DMS53 (cell line): Measurements from ENCODE around the gene APOBEC3B.
"Not testable (repeated sequence)": the region's sequence is repeated elsewhere in the genome, so short reads cannot be mapped to it uniquely, and the experiment has no call there.

Experiments used
- DNase-seq: peaks from one replicate; lab custom pipeline; 2025; lab: John Stamatoyannopoulos, UW

The APOBEC3B gene

DNA sequence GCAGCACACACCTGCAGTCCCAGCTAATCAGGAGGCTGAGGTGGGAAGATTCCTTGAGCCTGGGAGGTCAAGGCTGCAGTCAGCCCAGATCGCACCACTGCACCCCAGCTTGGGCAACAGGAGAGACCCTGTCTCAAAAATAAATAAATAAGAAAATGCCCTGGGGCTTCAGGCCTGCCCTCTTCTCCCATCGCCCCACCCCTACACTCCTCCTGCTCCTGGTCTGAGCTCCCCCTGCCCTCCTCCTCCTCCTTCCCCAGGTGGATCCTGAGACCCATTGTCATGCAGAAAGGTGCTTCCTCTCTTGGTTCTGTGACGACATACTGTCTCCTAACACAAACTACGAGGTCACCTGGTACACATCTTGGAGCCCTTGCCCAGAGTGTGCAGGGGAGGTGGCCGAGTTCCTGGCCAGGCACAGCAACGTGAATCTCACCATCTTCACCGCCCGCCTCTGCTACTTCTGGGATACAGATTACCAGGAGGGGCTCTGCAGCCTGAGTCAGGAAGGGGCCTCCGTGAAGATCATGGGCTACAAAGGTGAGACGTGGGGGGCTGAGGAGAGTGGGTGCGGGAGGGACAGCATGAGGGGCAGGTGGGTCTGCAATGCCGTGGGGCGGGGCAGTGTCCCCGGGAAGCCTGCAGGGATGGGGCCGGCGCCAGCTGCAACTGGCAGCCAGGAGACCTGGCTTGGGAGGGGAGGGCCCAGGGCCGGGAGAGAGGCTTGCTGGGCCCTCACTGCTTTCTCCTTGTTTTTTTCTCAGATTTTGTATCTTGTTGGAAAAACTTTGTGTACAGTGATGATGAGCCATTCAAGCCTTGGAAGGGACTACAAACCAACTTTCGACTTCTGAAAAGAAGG, 49.5 kb downstream of the APOBEC3B start:
- DNase-seq: not testable (repeated sequence)

- DNase-seq: not testable (repeated sequence)
These were observed 54.9 kb downstream of the APOBEC3B start for GRCh38 chr22:39037071-39037470.

GRCh38 chr22:39039306-39040126, 57.4 kb downstream of the APOBEC3B start:
- DNase-seq: no peak

DNA sequence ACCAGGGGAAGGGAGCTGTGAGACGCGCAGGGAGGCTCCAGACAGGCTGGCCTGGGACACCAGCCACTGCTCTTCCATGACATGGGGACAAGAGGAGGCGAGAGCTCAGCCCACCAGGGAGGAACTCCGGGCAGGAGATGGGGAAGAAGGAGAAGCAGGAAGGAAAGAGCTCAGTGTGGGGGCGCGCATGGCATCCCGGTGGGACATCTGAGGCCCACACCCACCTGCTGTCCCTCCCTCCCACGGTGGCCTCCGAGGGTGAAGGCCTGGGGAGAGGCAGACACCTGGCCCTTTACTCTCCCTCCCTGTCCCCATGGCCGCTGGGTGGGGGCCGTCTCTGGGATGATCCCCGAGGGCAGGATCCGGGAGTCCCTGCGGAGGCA, 58.0 kb downstream of the APOBEC3B start:
- not testable (repeated sequence) for DNase-seq

DNA sequence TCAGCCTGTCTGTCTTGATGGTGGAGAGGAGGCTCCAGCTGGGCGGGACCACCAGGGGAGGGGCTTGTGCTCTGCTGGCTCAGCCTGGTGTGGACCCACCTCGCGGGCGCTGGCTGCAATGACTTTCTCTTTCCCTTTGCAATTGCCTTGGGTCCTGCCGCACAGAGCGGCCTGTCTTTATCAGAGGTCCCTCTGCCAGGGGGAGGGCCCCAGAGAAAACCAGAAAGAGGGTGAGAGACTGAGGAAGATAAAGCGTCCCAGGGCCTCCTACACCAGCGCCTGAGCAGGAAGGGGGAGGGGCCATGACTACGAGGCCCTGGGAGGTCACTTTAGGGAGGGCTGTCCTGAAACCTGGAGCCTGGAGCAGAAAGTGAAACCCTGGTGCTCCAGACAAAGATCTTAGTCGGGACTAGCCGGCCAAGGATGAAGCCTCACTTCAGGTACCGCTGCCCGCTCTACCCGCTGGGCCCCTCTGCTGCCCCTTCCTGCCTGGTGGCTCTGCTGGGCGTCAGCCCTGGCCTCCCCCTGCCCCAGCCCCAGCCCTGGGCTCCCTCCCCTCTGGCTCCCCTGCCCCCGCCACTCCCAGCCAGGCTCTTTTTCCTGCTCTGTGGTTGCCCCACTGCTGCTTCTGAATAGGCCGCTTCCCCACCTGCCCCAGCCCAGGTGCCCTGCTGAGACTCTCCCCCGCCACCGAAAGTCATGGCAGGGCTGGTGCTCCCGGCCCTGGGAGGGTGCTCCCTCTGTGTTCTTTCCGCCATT, 58.6 kb downstream of the APOBEC3B start, which contains the start of gene APOBEC3F:
Gene APOBEC3F (plus strand): TSS at position 327 of the 759 bp plus-strand sequence. CDS start 97 bp downstream, at position 424.
- DNase-seq: peak; percentile 66

DNA sequence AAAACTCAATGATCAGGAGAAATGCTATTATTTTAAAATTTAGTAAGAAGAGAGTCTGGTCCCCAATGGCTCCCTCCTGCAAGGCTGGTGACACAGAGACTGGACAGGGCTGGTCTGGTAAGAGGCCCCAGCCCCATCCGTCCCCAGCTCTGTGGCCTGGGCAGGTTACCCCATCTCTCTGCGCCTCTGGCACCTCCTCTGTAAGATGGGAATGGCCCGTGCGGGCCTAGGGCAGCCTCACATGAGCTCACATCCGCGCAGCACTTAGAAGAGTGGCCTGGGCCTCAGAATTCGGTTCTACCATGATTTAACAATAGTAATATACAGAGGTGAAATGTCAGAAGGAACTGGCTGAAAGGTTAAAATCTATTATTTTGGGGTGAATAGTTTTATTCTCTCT, 59.8 kb downstream of the APOBEC3B start:
- no peak for DNase-seq
